Ecto neural progenitor cell (in vitro differentiated cells): ENCODE results near the gene SOCS4.
"Not testable (repeated sequence)": the region's sequence is repeated elsewhere in the genome, so short reads cannot be mapped to it uniquely, and the experiment has no call there.

Experiments
- DNase-seq: peaks from one replicate; pipeline ENCODE4 v3.0.0-alpha.2; 2018; ENCODE audit warnings: low spot score

The SOCS4 gene

DNA sequence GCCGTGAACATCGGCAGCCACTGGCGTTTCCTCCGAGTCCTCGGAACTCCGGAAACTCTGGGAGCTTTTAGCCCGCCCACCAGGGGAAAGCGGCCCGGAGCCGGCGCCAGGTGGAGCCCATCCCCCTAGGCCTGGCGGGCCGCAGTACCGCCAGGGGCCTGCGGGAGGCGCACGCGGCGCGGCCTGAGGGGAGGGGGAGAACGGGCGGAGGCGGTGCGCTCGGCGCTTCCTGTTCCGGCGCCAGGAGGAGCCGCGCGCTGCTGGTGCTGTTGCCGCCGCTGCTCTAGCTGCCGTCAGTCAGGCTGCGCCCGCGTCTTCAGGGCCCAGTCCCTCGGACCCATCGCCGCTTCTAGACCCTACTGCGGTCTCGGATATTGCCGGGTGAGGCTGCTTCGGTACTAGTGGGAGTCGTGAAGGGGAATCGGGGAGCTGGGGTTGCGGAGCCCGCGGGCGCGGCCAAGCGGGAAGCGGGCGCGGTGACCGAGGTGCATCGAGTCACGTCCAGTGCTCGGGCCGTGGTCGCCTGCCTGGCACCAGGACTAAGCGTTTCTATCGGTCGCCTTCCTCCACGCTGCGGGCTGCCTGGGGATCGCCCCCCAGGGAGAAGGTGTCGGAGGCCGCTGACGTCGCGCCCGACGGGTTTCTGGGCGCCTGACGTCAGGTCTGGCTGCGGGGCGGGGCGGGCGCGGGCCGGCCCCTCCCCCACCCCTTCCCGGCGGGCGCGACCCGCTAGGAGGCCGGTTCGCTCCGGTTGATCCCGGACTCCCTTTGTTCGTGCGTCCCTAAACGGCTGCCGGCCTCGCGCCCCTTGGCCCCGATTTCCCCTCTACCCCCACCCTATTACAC lies 24.6 kb downstream of the SOCS4 start, which contains the start of gene MAPK1IP1L:
Gene MAPK1IP1L, plus strand, starts transcription at position 225 of the 846 bp plus-strand sequence. CDS start 10,037 bp downstream, outside the sequence.
- peak; percentile 97 for DNase-seq

DNA sequence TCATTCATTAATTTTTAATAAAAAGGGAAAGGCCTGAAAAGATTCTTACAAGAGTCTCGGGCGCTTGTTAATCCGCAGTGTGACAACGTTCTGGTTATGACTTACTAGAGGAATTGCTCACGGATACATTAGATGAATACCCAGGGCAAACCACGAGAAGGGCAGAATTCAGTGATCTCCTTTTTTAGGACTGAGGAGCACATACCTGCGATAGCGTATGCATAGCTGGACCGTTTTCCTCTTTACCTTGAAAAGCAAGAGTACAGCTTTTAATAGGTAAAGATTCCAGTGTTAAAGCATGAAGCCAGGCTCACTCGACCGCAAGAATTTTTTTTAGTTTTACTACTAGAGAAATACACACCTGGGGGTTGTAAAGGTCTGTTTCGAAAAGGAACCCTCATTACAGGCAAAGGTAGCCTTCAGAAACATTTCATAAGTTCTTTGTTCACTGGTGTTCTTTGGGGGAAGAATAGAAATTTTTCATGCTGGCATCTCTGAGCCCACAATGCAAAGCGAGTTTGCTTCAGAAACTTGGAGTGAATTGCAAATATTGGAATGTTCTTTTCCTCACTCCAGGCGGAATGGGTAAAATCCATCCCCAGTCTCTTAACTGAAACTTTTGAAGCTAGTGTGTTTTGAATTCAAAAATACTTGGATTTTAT lies 25.4 kb downstream of the SOCS4 start:
- no peak for DNase-seq

DNA sequence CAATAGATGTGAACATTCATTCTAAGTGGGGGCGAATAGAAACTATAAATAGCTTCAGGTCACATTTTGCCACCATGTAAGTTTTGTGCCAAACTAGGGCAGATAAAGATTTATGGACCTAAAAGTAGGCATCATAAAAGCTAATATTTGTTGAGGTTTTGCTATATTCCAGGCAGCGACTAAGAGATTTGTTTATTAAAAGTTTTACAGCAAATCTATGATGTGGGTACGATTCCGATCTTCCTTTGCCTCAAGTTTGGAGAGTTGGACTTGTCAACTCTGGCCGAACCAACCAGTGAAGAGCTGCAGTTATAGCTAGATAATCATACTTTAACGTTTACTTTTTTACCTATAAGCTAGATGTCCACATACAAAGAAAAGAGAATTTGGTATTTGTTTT lies 26.0 kb downstream of the SOCS4 start:
- DNase-seq, result no peak

- DNase-seq, result no peak
These were observed 26.5 kb downstream of the SOCS4 start for GRCh38 chr14:55053500-55053899.

GRCh38 chr14:55054098-55054497 lies 27.1 kb downstream of the SOCS4 start:
- no peak for DNase-seq

- DNase-seq, result no peak
These were observed 30.9 kb downstream of the SOCS4 start for GRCh38 chr14:55057919-55058318.

- no peak for DNase-seq
These were observed 32.3 kb downstream of the SOCS4 start for GRCh38 chr14:55059333-55059732.

GRCh38 chr14:55062517-55063351 lies 35.7 kb downstream of the SOCS4 start:
- no peak for DNase-seq

DNA sequence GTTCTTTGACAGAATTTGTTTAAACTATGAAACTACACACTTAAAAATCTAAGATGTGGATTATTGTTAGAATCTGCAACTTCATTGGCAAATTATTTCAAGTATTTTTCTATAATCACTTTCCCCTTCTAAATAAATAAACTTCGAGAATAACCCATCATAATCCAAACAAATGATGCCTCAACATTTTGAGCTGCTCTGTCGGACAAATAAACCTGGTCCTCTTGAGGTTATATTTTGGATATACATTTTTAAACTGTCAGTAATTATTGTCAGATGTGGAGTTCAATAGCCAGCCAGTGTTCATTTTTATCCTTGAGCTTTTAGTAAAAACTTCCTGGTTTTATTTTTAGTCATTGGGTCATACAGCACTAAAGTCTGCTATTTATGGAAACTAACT lies 37.9 kb downstream of the SOCS4 start:
- DNase-seq, result not testable (repeated sequence)

GRCh38 chr14:55065411-55065810 lies 38.4 kb downstream of the SOCS4 start:
- DNase-seq, result no peak

DNA sequence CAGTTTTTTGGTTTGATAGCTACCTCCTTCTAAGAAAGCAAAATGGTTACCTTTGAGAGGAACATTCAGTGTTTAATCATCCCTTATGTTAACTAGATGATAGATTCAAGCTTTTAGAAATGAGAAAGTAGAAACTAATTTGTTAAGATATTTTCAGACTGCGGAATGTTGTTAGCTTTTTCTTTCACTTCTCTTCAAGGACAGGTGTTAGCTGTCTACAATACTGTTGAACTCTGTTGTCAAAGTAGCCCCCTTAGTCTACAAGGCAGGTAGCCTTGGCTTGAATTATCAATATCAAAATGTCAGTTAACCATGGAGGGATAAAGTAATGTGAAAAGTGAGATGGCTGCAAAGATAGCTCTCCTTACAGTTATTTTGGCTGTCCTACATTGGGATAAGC lies 39.2 kb downstream of the SOCS4 start:
- no peak for DNase-seq

GRCh38 chr14:55070981-55071411 lies 44.0 kb downstream of the SOCS4 start:
- DNase-seq, result no peak

GRCh38 chr14:55071870-55072640 lies 45.0 kb downstream of the SOCS4 start:
- no peak for DNase-seq

GRCh38 chr14:55073856-55074255 lies 46.8 kb downstream of the SOCS4 start:
- no peak for DNase-seq

DNA sequence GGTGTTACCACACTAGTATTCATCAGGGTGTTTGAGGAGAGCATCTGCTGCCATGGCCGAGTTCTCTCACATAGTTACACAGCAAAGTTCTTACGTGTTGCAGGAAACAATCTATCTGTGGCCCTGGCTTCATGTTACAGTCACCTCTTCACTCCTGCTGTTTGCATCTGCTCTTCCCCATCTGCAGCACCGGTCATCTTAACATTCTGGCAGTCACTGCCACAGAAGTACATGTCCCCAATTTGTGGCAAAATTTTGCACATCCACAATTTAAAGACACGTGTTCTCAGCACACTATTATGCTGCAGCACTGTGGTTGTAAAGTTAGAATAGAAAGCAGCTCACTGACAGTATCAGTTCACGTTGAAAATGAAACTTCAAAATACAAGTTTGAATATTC lies 47.6 kb downstream of the SOCS4 start:
- DNase-seq, result no peak

DNA sequence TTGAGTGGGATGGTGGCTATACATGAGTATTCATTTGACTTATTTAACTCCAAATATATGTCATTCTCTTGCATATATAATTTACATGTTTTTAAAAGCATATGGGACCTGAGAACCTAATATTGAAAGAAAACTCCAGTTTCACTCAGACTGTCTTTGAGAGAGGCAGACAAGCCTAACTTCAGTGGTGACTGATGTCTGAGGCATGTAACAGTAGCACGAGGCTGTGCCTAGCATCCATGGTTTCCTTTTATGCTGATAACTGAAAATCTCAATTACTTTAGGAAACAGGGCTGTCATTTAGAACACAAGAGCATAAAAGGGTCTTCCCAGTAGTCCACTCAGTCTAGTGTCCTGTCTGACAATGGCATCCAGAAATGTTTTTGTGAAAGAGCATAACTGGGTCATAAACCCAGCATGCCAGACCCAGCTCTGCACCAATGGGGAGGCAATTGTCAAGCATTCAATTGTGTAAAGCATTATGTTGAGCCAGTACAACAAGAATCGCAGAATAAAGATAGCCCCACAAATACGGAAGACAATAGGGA lies 48.7 kb downstream of the SOCS4 start:
- DNase-seq, result no peak

DNA sequence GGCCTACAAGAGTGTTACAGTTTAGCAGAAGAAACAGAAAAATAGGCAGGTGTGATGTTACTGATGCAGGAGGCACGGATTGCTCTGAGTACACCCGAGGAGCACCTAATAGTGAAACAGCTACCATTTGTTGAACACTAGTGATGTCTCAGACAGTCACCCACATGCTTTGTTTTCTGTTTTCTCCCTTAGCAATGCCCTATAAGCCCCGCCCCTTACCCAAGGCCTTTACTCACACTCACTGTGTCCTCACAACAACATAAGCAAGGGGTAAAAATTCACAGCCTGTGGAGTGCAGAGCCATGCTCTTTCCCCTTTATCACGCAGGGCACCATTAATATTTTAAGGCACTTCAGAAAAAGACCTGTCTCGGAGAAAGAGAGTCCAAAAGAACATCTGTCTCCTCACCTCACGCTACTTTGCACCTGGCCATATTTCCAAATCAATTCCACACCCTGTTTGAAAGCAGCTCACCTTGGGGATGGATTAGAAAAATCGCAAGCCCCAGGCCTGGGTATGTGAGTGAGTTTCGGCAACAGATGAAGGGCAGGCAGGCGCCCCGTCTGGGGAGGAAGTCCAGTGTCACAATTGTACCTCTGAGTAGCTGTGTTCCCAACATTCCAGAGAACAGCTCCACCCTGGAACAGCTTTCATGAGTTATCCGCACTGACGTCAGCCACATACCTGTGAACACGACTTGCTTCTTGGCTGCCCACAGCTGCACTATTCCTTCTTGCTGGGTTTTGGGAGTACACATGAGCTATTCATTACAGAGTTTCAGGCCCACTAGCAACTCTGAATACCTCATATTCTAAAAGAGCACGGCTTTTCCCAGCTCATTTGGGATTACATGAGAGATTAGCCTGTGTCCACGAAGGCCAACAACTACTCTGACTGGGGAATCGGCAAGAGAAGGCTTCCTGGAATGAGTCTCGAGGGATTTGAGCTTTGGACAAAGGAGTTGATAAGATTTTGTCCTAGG lies 50.4 kb downstream of the SOCS4 start:
- DNase-seq, result no peak

- DNase-seq, result not testable (repeated sequence)
These were observed 52.9 kb downstream of the SOCS4 start for GRCh38 chr14:55079961-55080360.

DNA sequence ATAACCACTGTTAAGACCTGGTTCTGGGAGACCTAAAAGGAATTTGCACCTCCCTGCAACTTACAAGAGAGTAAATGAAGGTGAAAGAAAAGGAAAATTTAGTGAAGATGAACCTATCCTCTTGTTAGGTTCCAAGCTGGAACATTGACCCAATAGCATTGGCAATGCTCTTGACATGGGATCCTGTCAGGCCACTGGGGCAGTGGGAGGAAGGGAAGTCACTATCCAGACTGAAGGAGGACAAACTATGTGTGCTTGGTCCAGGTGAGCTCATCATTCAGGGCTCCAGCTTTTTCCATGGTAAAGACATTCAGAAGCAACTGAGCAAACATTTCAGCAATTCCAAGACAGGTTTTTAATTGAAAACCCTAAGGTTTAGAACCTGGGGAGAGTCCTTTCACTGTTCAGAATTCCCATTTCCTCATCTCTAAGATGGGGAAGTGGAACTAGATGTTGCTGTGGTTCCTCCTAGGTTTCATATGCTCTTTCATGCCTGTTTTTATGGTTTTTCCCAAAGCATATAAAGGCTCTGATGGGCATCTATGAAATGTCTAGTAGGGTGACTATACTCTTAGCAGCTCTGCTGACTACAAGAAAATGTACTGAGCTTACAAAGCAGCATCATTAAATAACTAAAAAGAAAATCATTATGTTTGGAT lies 57.5 kb downstream of the SOCS4 start:
- DNase-seq, result no peak
